Measurements from ENCODE around the gene ACAP2. TPM values are rescaled to one million over a fixed set of nuclear protein-coding genes. Genes with fewer than 3 reads are reported as not detected.

Gene ACAP2
- total RNA-seq, 6 experiments from 2014 or later, result 37.7 to 47.1 (median 45.2) TPM

GRCh38 chr3:195245531-195245951, 197.3 kb downstream of the ACAP2 start:
- DNase-seq, result no peak
- H3K4me1 Mint-ChIP-seq (ENCODE audit: low read depth), result peaks cover 3% of the 10 kb centered on the region; the same call in 1 of the 2 replicates
- no peak for TF ChIP-seq CTCF (IDR thresholded peaks at IDR 0.05)
- H3K4me3 Mint-ChIP-seq, result no peak overlapping the region
- peaks cover 11% of the 10 kb centered on the region for H3K36me3 Mint-ChIP-seq (ENCODE audit: low read depth)
- no peak overlapping the region for H3K27ac Mint-ChIP-seq
- no peaks in the 10 kb centered on the region; the same call in 1 of the 2 replicates for H3K27me3 Mint-ChIP-seq (ENCODE audit: insufficient read depth)
- H3K9me3 Mint-ChIP-seq, result no peaks in the 10 kb centered on the region

GRCh38 chr3:195241592-195242355, 201.0 kb downstream of the ACAP2 start:
- Mint-ChIP-seq H3K4me1 (ENCODE audit: low read depth) (no peaks in the 10 kb centered on the region), H3K4me3 (no peak overlapping the region)
- no peak for TF ChIP-seq CTCF (IDR thresholded peaks at IDR 0.05)

GRCh38 chr3:195240939-195241338, 201.9 kb downstream of the ACAP2 start:
- H3K4me3 Mint-ChIP-seq, result no peak overlapping the region
- H3K4me1 Mint-ChIP-seq (ENCODE audit: low read depth), result no peaks in the 10 kb centered on the region
- H3K36me3 Mint-ChIP-seq (ENCODE audit: low read depth), result peaks cover 5% of the 10 kb centered on the region
- no peak for TF ChIP-seq CTCF (IDR thresholded peaks at IDR 0.05)
- H3K9me3 Mint-ChIP-seq, result no peaks in the 10 kb centered on the region
- no peaks in the 10 kb centered on the region; the same call in 1 of the 2 replicates for H3K27me3 Mint-ChIP-seq (ENCODE audit: insufficient read depth)
- H3K27ac Mint-ChIP-seq, result no peak overlapping the region
- DNase-seq, result no peak

More at GRCh38 chr3:195241592-195242355, 201.0 kb downstream of the ACAP2 start:
- no peaks in the 10 kb centered on the region; the same call in 1 of the 2 replicates for H3K27me3 Mint-ChIP-seq (ENCODE audit: insufficient read depth)
- DNase-seq, result no peak
- no peaks in the 10 kb centered on the region for H3K9me3 Mint-ChIP-seq
- peaks cover 11% of the 10 kb centered on the region for H3K36me3 Mint-ChIP-seq (ENCODE audit: low read depth)
- H3K27ac Mint-ChIP-seq, result no peak overlapping the region

- Mint-ChIP-seq H3K4me1 (ENCODE audit: low read depth) (no peaks in the 10 kb centered on the region), H3K27me3 (ENCODE audit: insufficient read depth) (no peaks in the 10 kb centered on the region; the same call in 1 of the 2 replicates), H3K4me3 (no peak overlapping the region), H3K36me3 (ENCODE audit: low read depth) (peaks cover 4% of the 10 kb centered on the region; the same call in 1 of the 2 replicates), H3K9me3 (no peaks in the 10 kb centered on the region), H3K27ac (no peak overlapping the region)
- no peak for DNase-seq
- TF ChIP-seq CTCF (IDR thresholded peaks at IDR 0.05), result no peak
Measured at GRCh38 chr3:195240171-195240701, 202.6 kb downstream of the ACAP2 start.

GRCh38 chr3:195239121-195239520, 203.7 kb downstream of the ACAP2 start:
- Mint-ChIP-seq H3K36me3 (ENCODE audit: low read depth) (peaks cover 9% of the 10 kb centered on the region; the same call in 1 of the 2 replicates), H3K27me3 (ENCODE audit: insufficient read depth) (no peaks in the 10 kb centered on the region), H3K4me3 (no peak overlapping the region), H3K27ac (no peak overlapping the region), H3K4me1 (ENCODE audit: low read depth) (no peaks in the 10 kb centered on the region), H3K9me3 (no peaks in the 10 kb centered on the region)
- DNase-seq, result no peak
- TF ChIP-seq CTCF (IDR thresholded peaks at IDR 0.05), result no peak

Data from HFFc6 (cell line).